HEK293 (cell line): ENCODE results near the gene LIPA.

Experiments used
- EGR2 ChIP-seq: fragments of 450-650 bp; formaldehyde crosslinking; IDR thresholded peaks from 2 replicates; pipeline ENCODE4 v1.5.1; 2016; ENCODE audit warnings: low read depth, missing biosample characterization, missing genetic modification characterization
- KLF16 ChIP-seq: fragments of 450-650 bp; formaldehyde crosslinking; IDR thresholded peaks from 2 replicates; pipeline ENCODE4 v1.5.1; 2017; ENCODE audit warnings: missing biosample characterization, missing genetic modification characterization
- PRDM4 ChIP-seq: fragments of 450-650 bp; formaldehyde crosslinking; IDR thresholded peaks from 2 replicates; pipeline ENCODE4 v1.5.1; 2017; ENCODE audit warnings: missing biosample characterization, missing genetic modification characterization
- PRDM6 ChIP-seq: fragments of 450-650 bp; formaldehyde crosslinking; IDR thresholded peaks from 2 replicates; pipeline ENCODE4 v1.5.1; 2017; ENCODE audit warnings: missing biosample characterization, missing genetic modification characterization
- SP3 ChIP-seq: fragments of 450-650 bp; formaldehyde crosslinking; IDR thresholded peaks from 2 replicates; pipeline ENCODE4 v1.5.1; 2016; ENCODE audit warnings: missing biosample characterization, missing genetic modification characterization
- TCF7L2 ChIP-seq: IDR thresholded peaks from 2 replicates; pipeline ENCODE4 v1.6.1; 2011; ENCODE audit warnings: low read depth, mild to moderate bottlenecking, inconsistent platforms, low read length, moderate library complexity, borderline replicate concordance
- ZBTB1 ChIP-seq: fragments of 450-650 bp; formaldehyde crosslinking; IDR thresholded peaks from 2 replicates; pipeline ENCODE4 v1.5.1; 2016; ENCODE audit warnings: missing biosample characterization, missing genetic modification characterization
- ZBTB11 ChIP-seq: fragments of 450-650 bp; formaldehyde crosslinking; conservative IDR thresholded peaks from 2 replicates; pipeline ENCODE4 v1.5.1; 2016; ENCODE audit warnings: low read depth, missing biosample characterization, missing genetic modification characterization
- ZBTB17 ChIP-seq: fragments of 450-650 bp; formaldehyde crosslinking; IDR thresholded peaks from 2 replicates; pipeline ENCODE4 v1.5.1; 2016; ENCODE audit warnings: missing biosample characterization, missing genetic modification characterization
- ZFP3 ChIP-seq: fragments of 450-650 bp; formaldehyde crosslinking; IDR thresholded peaks from 2 replicates; pipeline ENCODE4 v1.5.1; 2016; ENCODE audit warnings: low read depth, missing biosample characterization, missing genetic modification characterization
- ZNF133 ChIP-seq: fragments of 450-650 bp; formaldehyde crosslinking; IDR thresholded peaks from 2 replicates; pipeline ENCODE4 v1.5.1; 2016; ENCODE audit warnings: missing biosample characterization, missing genetic modification characterization
- ZNF302 ChIP-seq: fragments of 450-650 bp; formaldehyde crosslinking; IDR thresholded peaks from 2 replicates; pipeline ENCODE4 v1.5.1; 2016; ENCODE audit warnings: missing biosample characterization, missing genetic modification characterization, low read depth
- ZNF335 ChIP-seq: fragments of 450-650 bp; formaldehyde crosslinking; conservative IDR thresholded peaks from 2 replicates; pipeline ENCODE4 v1.5.1; 2016; ENCODE audit warnings: missing biosample characterization, missing genetic modification characterization
- ZNF362 ChIP-seq: fragments of 450-650 bp; formaldehyde crosslinking; IDR thresholded peaks from 2 replicates; pipeline ENCODE4 v1.5.1; 2016; ENCODE audit warnings: missing biosample characterization, missing genetic modification characterization
- ZNF366 ChIP-seq: fragments of 450-650 bp; formaldehyde crosslinking; conservative IDR thresholded peaks from 2 replicates; pipeline ENCODE4 v1.5.1; 2016; ENCODE audit warnings: missing biosample characterization, missing genetic modification characterization
- ZNF37A ChIP-seq: fragments of 450-650 bp; IDR thresholded peaks from 2 replicates; pipeline ENCODE4 v1.5.1; 2018; ENCODE audit warnings: missing biosample characterization, missing genetic modification characterization
- ZNF426 ChIP-seq: fragments of 450-650 bp; formaldehyde crosslinking; IDR thresholded peaks from 2 replicates; pipeline ENCODE4 v1.5.1; 2017; ENCODE audit warnings: missing biosample characterization, missing genetic modification characterization, mild to moderate bottlenecking, inconsistent platforms, moderate library complexity
- ZNF473 ChIP-seq: fragments of 450-650 bp; formaldehyde crosslinking; IDR thresholded peaks from 2 replicates; pipeline ENCODE4 v1.5.1; 2017; ENCODE audit warnings: missing biosample characterization, missing genetic modification characterization
- ZNF48 ChIP-seq: fragments of 450-650 bp; formaldehyde crosslinking; IDR thresholded peaks from 2 replicates; pipeline ENCODE4 v1.5.1; 2016; ENCODE audit warnings: missing biosample characterization, missing genetic modification characterization
- ZNF513 ChIP-seq: fragments of 450-650 bp; IDR thresholded peaks from 2 replicates; pipeline ENCODE4 v1.5.1; 2018; ENCODE audit warnings: missing biosample characterization, missing genetic modification characterization
- ZNF768 ChIP-seq: fragments of 450-650 bp; formaldehyde crosslinking; IDR thresholded peaks from 2 replicates; pipeline ENCODE4 v1.5.1; 2018; ENCODE audit warnings: missing biosample characterization, mild to moderate bottlenecking, missing genetic modification characterization
- TF ChIP-seq, protein P1 (sequence below): fragments of 450-650 bp; formaldehyde crosslinking; IDR thresholded peaks from 2 replicates; pipeline ENCODE4 v1.5.1; 2016; ENCODE audit warnings: missing biosample characterization, missing genetic modification characterization, low read depth
- TF ChIP-seq, protein P2 (sequence below): fragments of 450-650 bp; formaldehyde crosslinking; IDR thresholded peaks from 2 replicates; pipeline ENCODE4 v1.5.1; 2017; ENCODE audit warnings: missing biosample characterization, missing genetic modification characterization

LIPA gene

GRCh38 chr10:89185658-89186057 lies 65.9 kb downstream of the LIPA start (continued):
- TF ChIP-seq ZBTB17 (tag by site-specific recombination) (no peak), ZNF768 (tag by site-specific recombination) (no peak), ZNF37A (tag by site-specific recombination) (no peak), ZBTB11 (tag by site-specific recombination) (no peak), ZBTB1 (tag by site-specific recombination) (no peak), SP3 (tag by site-specific recombination) (no peak), ZNF133 (no peak), ZNF335 (tag by site-specific recombination) (peak; percentile 61), PRDM6 (tag by site-specific recombination) (peak; percentile 85; the same call in 1 of the 2 replicates), ZNF513 (tag by site-specific recombination) (0 out of 2 replicates have a peak, but pooled peaks have one; percentile 10), ZNF302 (no peak), KLF16 (tag by site-specific recombination) (peak; percentile 45; the same call in 1 of the 2 replicates), ZNF366 (tag by site-specific recombination) (peak; percentile 46), ZNF426 (no peak), ZNF473 (tag by site-specific recombination) (no peak), EGR2 (tag by site-specific recombination) (peak; percentile 51; the same call in 1 of the 2 replicates), ZNF362 (tag by site-specific recombination) (no peak), TCF7L2 (peak; percentile 44; the same call in 1 of the 2 replicates), ZFP3 (tag by site-specific recombination) (no peak), PRDM4 (tag by site-specific recombination) (peak; percentile 82), ZNF48 (tag by site-specific recombination) (no peak)
- TF ChIP-seq, protein P1, sequence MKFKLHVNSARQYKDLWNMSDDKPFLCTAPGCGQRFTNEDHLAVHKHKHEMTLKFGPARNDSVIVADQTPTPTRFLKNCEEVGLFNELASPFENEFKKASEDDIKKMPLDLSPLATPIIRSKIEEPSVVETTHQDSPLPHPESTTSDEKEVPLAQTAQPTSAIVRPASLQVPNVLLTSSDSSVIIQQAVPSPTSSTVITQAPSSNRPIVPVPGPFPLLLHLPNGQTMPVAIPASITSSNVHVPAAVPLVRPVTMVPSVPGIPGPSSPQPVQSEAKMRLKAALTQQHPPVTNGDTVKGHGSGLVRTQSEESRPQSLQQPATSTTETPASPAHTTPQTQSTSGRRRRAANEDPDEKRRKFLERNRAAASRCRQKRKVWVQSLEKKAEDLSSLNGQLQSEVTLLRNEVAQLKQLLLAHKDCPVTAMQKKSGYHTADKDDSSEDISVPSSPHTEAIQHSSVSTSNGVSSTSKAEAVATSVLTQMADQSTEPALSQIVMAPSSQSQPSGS (tag by site-specific recombination): peak; percentile 4; the same call in 1 of the 2 replicates
- TF ChIP-seq, protein P2, sequence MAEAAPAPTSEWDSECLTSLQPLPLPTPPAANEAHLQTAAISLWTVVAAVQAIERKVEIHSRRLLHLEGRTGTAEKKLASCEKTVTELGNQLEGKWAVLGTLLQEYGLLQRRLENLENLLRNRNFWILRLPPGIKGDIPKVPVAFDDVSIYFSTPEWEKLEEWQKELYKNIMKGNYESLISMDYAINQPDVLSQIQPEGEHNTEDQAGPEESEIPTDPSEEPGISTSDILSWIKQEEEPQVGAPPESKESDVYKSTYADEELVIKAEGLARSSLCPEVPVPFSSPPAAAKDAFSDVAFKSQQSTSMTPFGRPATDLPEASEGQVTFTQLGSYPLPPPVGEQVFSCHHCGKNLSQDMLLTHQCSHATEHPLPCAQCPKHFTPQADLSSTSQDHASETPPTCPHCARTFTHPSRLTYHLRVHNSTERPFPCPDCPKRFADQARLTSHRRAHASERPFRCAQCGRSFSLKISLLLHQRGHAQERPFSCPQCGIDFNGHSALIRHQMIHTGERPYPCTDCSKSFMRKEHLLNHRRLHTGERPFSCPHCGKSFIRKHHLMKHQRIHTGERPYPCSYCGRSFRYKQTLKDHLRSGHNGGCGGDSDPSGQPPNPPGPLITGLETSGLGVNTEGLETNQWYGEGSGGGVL: peak; percentile 71
